Aorta (tissue), 5 donors: ENCODE data around the gene SMYD3. TPM values are rescaled to one million over a fixed set of nuclear protein-coding genes. Genes with fewer than 3 reads are reported as not detected.

Source experiments
- ATAC-seq: fragments of 200-7000 bp; cut with Tn5 transposase; one replicate; pipeline ENCODE4 v1.9.1; 2022; ENCODE audit warnings: moderate library complexity; ENCODE audit not compliant: low FRiP score
- DNase-seq, 2 donors: peaks; one replicate each; pipeline ENCODE4 v3.0.0-alpha.2; 2020
- H3K27ac ChIP-seq, 2 donors: one replicate each; pipeline ENCODE4 v1.5.1; 2013; ENCODE audit warnings: low read length in 2 of 2, mild to moderate bottlenecking in 2 of 2, moderate library complexity in 2 of 2, control low read depth in 1 of 2, inconsistent platforms in 1 of 2, low read depth in 1 of 2
- H3K27me3 ChIP-seq, 2 donors: one replicate each; pipeline ENCODE4 v1.6.1; 2013; ENCODE audit warnings: control low read depth in 1 of 2, low read length in 1 of 2, mild to moderate bottlenecking in 1 of 2, moderate library complexity in 1 of 2; ENCODE audit not compliant: insufficient read depth in 2 of 2, control insufficient read depth in 1 of 2
- H3K36me3 ChIP-seq, 2 donors: one replicate each; pipeline ENCODE4 v1.6.1; 2013; ENCODE audit warnings: control low read depth in 1 of 2, low read length in 1 of 2, mild to moderate bottlenecking in 1 of 2; ENCODE audit not compliant: insufficient read depth in 2 of 2, control insufficient read depth in 1 of 2
- H3K4me1 ChIP-seq, 2 donors: one replicate each; pipeline ENCODE4 v1.6.1; 2013; ENCODE audit warnings: low read length in 2 of 2, control low read depth in 1 of 2, mild to moderate bottlenecking in 1 of 2, moderate library complexity in 1 of 2; ENCODE audit not compliant: insufficient read depth in 2 of 2, control insufficient read depth in 1 of 2
- H3K4me3 ChIP-seq, 2 donors: one replicate each; pipeline ENCODE4 v1.5.1; 2013; ENCODE audit warnings: low read length in 2 of 2, control low read depth in 1 of 2, mild to moderate bottlenecking in 1 of 2
- H3K9me3 ChIP-seq: one replicate; pipeline ENCODE4 v1.6.1; 2013; ENCODE audit warnings: mild to moderate bottlenecking, low read length; ENCODE audit not compliant: control insufficient read depth
- WGBS, 2 donors: extraction: QIAGEN DNeasy Blood & Tissue Kit; methylation state at CpG; one replicate each; pipeline ENCODE4 v1.1.7; 2013; 5-methylcytosine and 5-hydroxymethylcytosine counted together
- intact Hi-C, 2 donors: fragments of 100-400 bp; cut with DNase I; formaldehyde crosslinking; loops; one replicate each; pipeline versions ENCODE4 v1.14.2 to v1.15.0; 2022
- polyA plus RNA-seq, 2 donors: library from polyadenylated mRNA; stranded (reverse); fragments of 200-250 nt; gene quantifications; one replicate each; pipeline ENCODE4 v1.2.3, GENCODE V29; 2013
- total RNA-seq, 2 donors: library from RNA; stranded (reverse); fragmentation: NEBNext Ultra II Directional; extraction: Animal tissue kit (Norgen Biotek cat#: 25700); gene quantifications; one replicate each; pipeline ENCODE4 v1.2.1, GENCODE V29; 2021
- donor health status: healthy with polysubstance abuse.
- donor health status: Bipolar disorder and iron deficiency.
- donor health status: DM: no; HTN: no; CAD: no.
- donor health status: DM: no; HTN: no; CAD: no.
- donor health status: DM: yes; HTN: yes; CAD: no.

SMYD3 gene
- total and polyA plus RNA-seq, 4 donors: 6.0 to 29.1 (median 11.1) TPM

- intact Hi-C loops: no loop called here
- H3K4me3 ChIP-seq: no peak overlapping the region
- ATAC-seq (no peak), DNase-seq (no peak)
- H3K27me3 ChIP-seq: peaks cover 0 to 2% of the 10 kb centered on the region in 2 donors
- 90 to 91% methylated on average over 8 of the region's 8 CpGs for WGBS, 2 donors
- no peaks in the 10 kb centered on the region for H3K4me1 ChIP-seq
- H3K27ac ChIP-seq: no peak overlapping the region
- H3K36me3 ChIP-seq: no peaks in the 10 kb centered on the region
- no peaks in the 10 kb centered on the region for H3K9me3 ChIP-seq
Measured at GRCh38 chr1:246113555-246114095, 393.5 kb downstream of the SMYD3 start.

- Histone ChIP-seq H3K27ac (no peak overlapping the region), H3K4me3 (no peak overlapping the region), H3K36me3 (no peaks in the 10 kb centered on the region), H3K4me1 (no peaks in the 10 kb centered on the region), H3K27me3 (no peaks in the 10 kb centered on the region), H3K9me3 (no peaks in the 10 kb centered on the region)
- DNase-seq (no peak), ATAC-seq (no peak)
- WGBS, 2 donors: 75 to 92% methylated on average over 3 of the region's 3 CpGs
- intact Hi-C loops: no loop called here
Measured at GRCh38 chr1:246111570-246111969, 395.5 kb downstream of the SMYD3 start.

- DNase-seq: no peak
- no peaks in the 10 kb centered on the region for H3K9me3 ChIP-seq
- no peaks in the 10 kb centered on the region for H3K36me3 ChIP-seq
- no peak for ATAC-seq
- H3K27ac ChIP-seq: no peak overlapping the region
- H3K4me3 ChIP-seq: no peak overlapping the region
- 92% methylated on average over 13 of the region's 13 CpGs for WGBS, 2 donors
- no peaks in the 10 kb centered on the region for H3K4me1 ChIP-seq
- intact Hi-C loops: no loop called here
- no peaks in the 10 kb centered on the region for H3K27me3 ChIP-seq
Measured at GRCh38 chr1:246110343-246111219, 396.5 kb downstream of the SMYD3 start.

DNA sequence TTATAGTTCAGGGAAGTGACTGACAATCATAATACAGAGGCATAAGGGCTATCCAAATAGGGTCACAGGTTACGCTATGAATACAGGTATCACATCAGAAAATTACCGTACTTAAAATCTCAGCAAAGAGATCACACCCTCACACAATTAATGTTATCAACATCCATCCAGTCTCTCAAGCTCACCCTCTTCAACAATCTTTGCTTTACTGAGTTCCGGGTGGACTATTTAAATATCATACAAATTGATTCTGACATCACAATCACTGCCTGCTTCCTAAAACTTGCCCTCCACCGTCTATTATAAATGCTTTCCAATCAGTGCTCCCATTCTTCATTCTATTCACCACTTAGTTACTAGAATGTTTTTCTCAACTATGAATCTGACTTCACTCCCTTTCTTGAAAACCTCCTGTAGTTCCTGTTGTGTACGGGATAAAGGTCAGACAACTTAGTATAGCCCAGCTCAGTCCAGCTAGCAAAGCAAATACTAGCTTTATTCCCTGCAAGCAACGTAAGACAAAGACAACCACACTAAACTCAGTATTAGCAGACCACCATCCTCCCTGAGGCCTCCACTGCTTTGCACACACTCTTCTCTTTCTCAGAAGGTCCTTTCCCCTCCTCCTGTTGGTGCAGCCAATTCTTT, 398.7 kb downstream of the SMYD3 start:
- DNase-seq (no peak), ATAC-seq (no peak)
- Histone ChIP-seq H3K4me1 (no peaks in the 10 kb centered on the region), H3K36me3 (no peaks in the 10 kb centered on the region), H3K4me3 (no peak overlapping the region), H3K27me3 (no peaks in the 10 kb centered on the region), H3K27ac (no peak overlapping the region), H3K9me3 (no peaks in the 10 kb centered on the region)
- intact Hi-C loops: no loop called here
- 77 to 83% methylated on average over 6 of the region's 6 CpGs for WGBS, 2 donors

DNA sequence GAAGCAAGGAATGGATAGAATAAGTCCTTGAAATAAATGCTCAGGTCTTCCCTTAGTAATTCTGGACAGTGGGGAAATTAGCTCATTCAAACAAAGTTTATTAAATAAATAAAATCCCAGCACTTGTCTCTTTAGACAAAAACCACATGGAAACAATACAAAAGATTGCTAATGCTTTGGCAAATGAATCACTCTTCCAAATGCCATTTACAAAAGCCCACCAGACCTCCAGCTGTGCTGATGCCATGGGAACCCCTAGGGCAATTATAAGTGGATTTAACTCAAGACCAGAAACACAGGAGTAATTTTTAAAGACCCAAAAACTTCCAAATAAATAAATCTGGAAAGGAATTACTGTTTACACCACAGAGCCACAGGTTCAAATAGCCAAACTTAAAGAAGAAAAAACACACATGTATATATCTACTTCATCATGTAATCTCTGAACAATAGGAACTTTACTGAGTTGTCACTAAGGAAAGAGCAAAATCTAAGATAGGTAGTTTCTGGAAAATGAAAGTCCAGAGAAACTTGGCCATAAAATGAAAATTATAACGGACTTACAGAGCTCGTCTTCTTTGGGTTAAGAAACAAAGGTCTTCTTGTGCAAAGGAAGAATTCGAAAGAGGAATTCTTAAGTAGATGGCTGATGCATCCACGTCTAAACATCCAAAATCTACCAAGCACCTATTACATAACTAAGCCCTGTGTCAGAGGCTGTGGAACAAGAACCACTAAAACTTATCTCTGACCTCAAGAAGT, 399.4 kb downstream of the SMYD3 start:
- no peaks in the 10 kb centered on the region for H3K9me3 ChIP-seq
- no peak overlapping the region for H3K27ac ChIP-seq
- DNase-seq (no peak), ATAC-seq (no peak)
- WGBS, 2 donors: 59 to 82% methylated on average over 4 of the region's 4 CpGs
- no peaks in the 10 kb centered on the region for H3K27me3 ChIP-seq
- intact Hi-C loops: no loop called here
- H3K4me3 ChIP-seq: no peak overlapping the region
- H3K4me1 ChIP-seq: no peaks in the 10 kb centered on the region
- no peaks in the 10 kb centered on the region for H3K36me3 ChIP-seq

GRCh38 chr1:246106342-246106763, 400.7 kb downstream of the SMYD3 start:
- no peak for DNase-seq
- Histone ChIP-seq H3K4me3 (no peak overlapping the region), H3K36me3 (no peaks in the 10 kb centered on the region), H3K9me3 (no peaks in the 10 kb centered on the region), H3K27me3 (no peaks in the 10 kb centered on the region), H3K4me1 (no peaks in the 10 kb centered on the region), H3K27ac (no peak overlapping the region)
- intact Hi-C loops: no loop called here
- 87 to 91% methylated on average over 5 of the region's 5 CpGs for WGBS, 2 donors
- ATAC-seq: no peak

- 82 to 86% methylated on average over 5 of the region's 5 CpGs for WGBS, 2 donors
Measured at GRCh38 chr1:246104927-246105326, 402.2 kb downstream of the SMYD3 start.

DNA sequence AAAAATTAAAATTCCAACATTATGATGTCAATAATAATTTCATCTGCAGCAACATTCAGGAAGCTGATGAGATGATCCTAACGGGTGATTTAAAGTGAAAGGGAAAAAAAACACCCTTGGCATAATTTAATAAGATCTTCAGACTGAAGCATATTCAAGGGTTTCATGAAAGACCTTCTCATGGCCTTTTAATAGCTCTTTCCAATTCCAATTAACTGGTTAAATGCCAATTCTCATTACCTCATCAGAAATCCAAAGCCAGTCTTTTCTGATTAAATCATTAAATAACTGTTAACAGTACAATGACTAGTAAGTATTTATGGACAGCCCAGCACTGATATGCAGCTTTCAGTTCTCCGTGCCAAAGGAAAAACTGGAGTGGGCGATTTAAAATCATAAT, 407.5 kb downstream of the SMYD3 start:
- Histone ChIP-seq H3K27ac (no peak overlapping the region), H3K27me3 (no peaks in the 10 kb centered on the region), H3K36me3 (no peaks in the 10 kb centered on the region), H3K4me3 (no peak overlapping the region), H3K9me3 (no peaks in the 10 kb centered on the region), H3K4me1 (no peaks in the 10 kb centered on the region)
- ATAC-seq: no peak
- WGBS, 2 donors: 54 to 64% methylated on average over 3 of the region's 3 CpGs
- no peak for DNase-seq
- intact Hi-C loops: no loop called here

More at GRCh38 chr1:246104927-246105326, 402.2 kb downstream of the SMYD3 start:
- Histone ChIP-seq H3K36me3 (no peaks in the 10 kb centered on the region), H3K27ac (no peak overlapping the region), H3K9me3 (no peaks in the 10 kb centered on the region), H3K4me3 (no peak overlapping the region), H3K27me3 (no peaks in the 10 kb centered on the region), H3K4me1 (no peaks in the 10 kb centered on the region)
- ATAC-seq (no peak), DNase-seq (no peak)
- intact Hi-C loops: no loop called here
